Medulla oblongata (tissue), 1 donor: ENCODE measurements around the gene TMEM51.

Experiments used
- DNase-seq: peaks from one replicate; pipeline ENCODE4 v3.0.0-alpha.2; 2015; ENCODE audit errors: extremely low spot score

TMEM51 gene

GRCh38 chr1:15246960-15247614, 93.5 kb downstream of the TMEM51 start, which contains the start of gene FHAD1:
Gene FHAD1 (plus strand): TSS chr1:15247223. CDS start chr1:15251785, 4,562 bp downstream.
- no peak for DNase-seq

DNA sequence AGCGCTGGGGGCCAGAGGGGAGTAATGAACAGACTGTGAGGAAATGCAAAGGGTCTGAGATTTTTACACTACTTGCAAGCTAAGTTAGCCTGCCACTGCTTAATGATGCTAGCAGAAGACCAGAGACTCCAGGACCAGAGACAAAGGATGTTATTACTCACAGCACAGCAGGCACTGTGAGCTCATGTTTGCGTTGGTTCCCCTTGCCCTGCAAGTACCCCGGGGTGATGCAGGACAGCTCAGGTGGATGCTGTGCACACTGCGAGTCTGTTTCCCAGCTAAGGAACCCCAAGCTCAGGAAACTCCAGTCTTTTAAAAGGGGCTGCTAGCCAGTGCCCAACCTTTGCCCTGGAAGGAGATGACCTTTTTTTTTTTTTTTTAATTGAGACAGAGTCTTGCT, 94.7 kb downstream of the TMEM51 start:
- no peak for DNase-seq

GRCh38 chr1:15249081-15249480, 95.5 kb downstream of the TMEM51 start:
- no peak for DNase-seq

DNA sequence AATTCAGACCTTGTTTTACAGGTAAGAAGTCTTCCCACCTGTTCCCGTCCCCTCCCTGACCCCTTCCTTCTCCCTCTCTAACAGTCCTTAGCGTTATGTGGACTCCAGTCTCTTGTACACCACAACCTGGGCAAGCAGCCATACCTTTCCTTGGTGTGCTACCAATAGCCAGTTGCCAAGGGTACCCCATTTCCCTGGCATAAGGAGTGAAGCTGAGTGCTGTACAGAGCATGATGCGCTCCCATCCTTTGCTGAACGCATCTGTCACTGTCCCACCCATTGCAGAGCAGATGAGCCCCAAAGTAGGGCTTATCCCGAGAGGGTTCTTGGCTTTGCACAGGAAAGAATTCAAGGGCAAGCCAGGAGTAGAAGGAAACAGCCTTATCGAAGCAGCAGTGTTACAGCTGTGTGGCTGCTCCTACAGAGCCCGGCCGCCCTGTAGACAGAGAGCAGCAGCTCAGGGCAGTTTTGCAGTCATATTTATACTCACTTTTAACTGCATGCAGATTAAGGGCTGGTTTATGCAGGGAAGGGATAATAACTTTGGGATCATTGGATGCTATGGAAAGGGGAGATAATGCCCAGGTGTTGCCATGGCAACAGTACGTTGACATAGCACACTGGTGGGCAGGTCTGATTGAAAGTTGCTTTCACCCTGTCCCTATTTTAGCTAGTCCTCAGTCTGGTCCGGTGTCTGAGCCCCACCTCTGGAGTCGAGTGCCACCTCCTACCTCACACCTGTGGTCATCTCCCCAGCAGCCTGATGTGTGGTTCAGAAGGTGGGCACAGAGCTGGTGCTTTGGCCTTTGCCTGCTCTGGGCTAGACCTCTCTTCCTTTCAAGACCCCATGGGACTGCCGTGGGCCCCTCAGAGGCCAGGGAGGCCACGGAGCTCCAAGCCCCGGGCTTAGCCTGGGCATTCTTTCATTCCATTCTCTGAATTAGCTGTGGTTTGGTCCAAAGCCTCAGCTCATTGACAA, 98.6 kb downstream of the TMEM51 start:
- DNase-seq: no peak

DNA sequence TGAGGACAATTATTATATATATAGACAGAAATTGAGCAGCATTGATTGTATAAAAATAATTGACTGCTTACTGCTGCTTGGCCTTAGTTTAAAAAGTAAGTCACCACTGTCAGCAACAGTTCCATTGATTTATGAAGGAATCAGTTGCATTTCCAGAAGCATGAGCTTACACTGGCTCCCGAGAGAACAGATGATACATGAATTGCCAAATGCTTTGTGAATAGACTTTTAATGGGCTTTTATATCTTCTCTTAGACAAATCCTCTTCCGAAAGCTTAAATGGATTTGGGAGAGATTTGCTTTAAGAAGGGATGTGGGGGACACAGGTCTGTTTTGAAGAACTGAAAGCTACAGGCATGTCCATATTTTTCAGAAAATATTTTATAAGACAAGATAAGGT, 101.0 kb downstream of the TMEM51 start:
- no peak for DNase-seq

DNA sequence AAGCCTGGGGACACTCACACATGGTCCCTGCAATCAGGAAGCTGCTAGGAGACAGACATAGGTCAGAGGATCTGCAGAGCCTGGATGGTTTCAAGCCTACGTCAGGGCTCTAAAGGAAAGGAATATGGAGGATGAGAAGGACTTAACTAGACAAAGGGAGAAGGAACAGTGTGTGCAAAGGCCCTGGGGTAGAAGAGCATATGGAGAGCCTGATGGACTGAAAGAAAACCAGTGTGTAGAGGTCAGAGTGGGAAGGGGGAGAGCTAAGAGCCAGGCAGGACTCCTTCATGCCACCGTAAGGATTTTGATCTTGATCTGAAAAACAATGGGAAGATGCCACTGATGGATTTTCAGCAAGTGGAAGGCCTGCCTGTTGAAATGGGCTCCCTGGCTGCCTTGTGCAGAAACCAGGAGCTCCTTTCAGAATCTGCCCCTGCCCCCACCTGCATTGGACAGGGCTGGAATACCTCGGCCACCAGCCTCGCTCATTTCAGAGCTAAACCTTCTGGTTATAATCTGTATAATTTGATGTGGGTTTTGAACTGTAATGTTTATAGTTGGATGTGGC, 102.1 kb downstream of the TMEM51 start:
- no peak for DNase-seq

- DNase-seq: no peak
Observed at GRCh38 chr1:15256584-15256983, 103.0 kb downstream of the TMEM51 start.

- no peak for DNase-seq
Observed at GRCh38 chr1:15257309-15257708, 103.8 kb downstream of the TMEM51 start.

- DNase-seq: peak; percentile 68
Observed at GRCh38 chr1:15258833-15259621, 105.5 kb downstream of the TMEM51 start.

DNA sequence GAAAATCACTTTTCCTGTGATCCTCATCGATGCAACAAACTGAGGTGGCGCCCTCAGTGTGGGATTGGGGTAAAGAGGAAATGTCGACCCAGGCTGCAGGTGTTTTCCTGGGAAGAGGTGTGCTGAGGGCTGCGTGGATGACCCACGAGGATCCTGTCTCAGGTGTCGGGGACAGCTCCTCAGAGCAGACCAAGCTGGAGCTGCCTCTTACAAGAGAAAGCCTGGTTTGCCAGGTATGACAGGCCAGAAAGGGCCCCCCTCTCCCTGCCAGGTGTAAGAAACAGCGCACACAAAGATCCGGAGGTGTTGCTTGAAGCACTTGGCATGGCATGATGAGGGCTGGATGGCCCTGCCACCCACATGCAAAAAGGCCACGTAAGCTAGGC, 106.1 kb downstream of the TMEM51 start:
- DNase-seq: no peak

DNA sequence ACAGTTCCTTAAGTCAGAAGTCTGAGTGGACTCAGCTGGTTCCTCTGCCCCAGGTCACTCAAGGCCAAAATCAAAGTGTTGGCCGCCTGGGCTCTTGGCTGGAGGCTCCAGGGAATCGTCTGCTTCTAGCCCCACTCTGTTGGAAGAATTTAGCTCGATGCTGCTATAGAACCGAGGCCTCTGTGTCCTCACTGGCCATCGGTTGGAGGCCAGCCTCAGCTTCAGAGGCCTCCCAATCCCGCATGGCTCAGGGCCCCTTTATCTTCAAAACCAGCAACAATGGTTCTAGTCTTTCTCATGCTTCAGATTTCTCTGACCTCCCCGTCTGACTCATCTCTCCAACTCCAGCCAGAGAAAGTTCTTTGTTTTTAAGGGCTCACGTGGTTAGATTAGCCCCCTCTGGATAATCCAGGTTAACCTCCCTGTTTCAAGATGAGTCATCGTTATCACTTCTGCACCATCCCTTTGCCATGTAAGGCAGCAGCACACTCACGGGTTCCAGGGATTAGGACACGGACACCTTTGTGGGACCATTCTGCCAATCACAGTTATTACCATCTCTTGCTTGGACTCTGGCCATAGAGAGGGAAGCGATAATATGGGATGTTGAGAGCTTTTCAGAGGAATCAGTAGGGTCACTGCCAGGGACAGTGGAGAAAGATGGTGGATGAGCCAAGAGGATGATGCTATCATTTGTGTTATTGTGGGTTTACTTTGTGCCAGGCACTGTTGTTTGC, 107.0 kb downstream of the TMEM51 start:
- no peak for DNase-seq

DNA sequence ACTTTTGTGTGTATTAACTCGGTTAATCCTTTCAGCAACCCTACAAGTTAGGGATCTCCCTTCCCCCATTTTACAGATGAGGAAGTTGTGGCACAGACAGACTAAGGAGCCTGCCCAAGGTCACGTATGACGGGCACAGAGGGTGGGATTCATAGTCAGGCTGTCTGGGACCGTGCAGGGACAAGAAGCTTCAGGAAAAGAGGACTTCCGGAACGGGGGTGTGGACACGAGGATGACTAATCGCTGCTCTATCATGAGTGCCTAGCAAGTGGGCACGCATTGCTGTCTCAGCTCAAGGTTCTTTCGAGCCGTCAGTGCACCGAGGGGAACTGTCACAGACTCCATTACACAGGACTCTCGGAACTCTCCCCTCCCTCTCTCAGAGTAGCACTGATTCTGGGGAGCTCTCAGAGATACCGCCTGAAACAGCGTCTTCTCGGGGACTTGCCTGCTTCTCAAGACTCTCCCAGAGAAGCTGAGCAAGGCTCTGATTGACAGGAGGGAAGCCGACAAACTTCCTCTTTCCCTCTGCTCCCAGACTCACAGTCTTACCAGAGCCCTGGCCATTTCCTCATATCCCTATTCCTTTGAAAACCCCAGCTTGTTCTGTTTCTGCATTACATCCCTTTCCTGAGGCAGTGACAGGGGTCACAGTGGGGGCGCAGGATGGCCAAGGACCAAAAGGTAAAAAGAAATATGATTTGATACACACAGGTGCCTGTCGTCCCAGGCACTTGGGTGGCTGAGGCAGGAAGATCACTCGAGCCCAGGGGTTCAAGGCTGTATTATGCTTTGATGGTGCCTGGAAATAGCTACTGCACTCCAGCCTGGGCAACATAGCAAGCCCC, 107.8 kb downstream of the TMEM51 start:
- peak; percentile 65 for DNase-seq

- no peak for DNase-seq
Observed at GRCh38 chr1:15262003-15262377, 108.4 kb downstream of the TMEM51 start.

DNA sequence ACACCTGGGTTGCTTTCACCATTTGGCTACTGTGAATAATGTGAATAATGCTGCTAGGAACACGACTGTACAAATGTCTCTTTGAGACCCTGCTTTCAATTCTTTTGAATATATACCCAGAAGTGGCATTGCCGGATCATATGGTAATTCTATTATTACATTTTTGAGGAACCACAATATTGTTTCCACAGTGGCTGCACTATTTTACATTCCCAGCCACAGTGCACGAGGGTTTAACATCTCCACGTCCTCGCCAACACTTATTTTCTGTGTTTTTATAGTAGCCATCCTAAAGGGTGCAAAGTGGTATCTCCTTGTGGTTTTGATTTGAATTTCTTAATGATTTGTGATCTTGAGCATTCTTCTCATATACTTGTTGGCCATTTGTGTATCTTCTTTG, 109.2 kb downstream of the TMEM51 start:
- DNase-seq: no peak

DNA sequence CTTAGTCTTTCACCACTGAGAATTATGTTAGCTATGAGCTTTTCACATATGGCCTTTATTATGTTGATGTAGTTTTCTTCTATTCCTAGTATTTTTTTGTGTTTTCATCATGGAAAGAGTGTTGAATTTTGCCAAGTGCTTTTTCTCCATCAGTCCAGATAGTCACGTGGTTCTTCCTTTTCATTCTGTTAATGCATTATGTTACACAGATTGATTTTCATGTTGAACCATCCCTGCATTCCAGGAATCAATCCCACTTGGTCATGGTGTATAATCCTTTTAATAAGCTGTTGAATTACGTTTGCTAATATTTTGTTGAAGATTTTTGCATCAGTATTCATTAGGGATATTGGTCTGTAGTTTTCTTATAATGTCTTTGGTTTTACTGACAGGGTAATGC, 111.2 kb downstream of the TMEM51 start:
- DNase-seq: no peak
